ENCODE measurements around the gene TOX2.

TOX2 gene, protein sequence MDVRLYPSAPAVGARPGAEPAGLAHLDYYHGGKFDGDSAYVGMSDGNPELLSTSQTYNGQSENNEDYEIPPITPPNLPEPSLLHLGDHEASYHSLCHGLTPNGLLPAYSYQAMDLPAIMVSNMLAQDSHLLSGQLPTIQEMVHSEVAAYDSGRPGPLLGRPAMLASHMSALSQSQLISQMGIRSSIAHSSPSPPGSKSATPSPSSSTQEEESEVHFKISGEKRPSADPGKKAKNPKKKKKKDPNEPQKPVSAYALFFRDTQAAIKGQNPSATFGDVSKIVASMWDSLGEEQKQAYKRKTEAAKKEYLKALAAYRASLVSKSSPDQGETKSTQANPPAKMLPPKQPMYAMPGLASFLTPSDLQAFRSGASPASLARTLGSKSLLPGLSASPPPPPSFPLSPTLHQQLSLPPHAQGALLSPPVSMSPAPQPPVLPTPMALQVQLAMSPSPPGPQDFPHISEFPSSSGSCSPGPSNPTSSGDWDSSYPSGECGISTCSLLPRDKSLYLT

DNA sequence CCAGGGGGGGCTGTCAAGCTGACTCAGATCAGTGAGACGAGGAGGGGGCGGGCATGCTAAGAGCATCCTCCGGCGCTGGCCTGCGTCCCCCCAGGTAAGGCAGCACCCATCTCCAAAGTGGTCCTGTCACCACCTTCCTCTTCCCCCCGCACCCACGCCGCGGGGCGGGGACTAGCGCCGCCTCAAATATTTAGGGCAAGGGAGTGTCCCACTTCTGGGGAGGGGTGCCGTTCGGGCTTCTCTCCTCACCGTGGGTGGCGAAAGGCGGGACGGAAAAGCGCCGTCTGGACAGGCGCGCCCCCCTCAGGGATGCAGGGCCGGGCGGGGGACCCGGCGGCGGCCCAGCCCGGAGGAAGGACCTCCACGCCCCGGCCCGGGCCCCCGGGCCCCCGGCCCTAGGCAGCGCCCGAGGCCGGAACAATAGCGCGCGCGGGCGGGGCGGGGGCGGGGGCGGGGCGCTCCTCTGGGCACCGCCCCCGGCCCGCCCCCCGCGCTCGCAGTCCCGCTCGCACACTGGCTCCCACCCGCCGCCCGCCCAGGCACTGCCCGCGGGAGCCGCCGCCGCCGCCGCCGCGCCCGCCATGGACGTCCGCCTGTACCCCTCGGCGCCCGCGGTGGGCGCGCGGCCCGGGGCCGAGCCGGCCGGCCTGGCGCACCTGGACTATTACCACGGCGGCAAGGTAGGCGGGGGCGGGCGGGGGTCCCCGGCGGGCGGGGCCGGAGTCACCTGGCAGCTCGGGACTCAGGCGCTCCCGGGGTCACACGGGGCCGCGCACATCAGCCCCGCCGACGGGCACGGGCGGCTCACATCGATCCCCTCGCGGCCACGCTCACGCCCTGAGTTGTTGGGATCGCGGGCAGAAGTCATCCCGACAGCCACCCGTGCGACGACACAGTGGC is at the start of gene TOX2:
TOX2 (plus strand) TSS at position 542 of the 900 bp plus-strand sequence; CDS start at position 582, 40 bp downstream.
- DNase-seq: peak; percentile 40

DNA sequence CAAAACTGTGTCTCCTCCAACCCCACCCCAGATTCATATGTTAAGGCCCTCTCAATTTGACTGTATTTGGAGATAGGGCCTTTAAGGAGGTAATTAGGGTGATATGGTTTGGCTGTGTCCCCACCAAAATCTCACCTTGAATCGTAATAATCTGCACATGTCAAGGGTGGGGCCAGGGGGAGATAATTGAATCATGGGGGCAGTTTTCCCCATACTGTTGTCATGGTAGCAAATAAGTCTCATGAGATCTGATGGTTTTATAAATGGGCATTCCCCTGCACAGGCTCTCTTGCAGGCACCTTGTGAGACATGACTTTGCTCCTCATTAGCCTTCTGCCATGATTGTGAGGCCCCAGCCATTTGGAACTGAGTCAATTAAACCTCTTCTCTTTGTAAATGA is 46.6 kb upstream of the TOX2 start:
- DNase-seq: no peak

DNA sequence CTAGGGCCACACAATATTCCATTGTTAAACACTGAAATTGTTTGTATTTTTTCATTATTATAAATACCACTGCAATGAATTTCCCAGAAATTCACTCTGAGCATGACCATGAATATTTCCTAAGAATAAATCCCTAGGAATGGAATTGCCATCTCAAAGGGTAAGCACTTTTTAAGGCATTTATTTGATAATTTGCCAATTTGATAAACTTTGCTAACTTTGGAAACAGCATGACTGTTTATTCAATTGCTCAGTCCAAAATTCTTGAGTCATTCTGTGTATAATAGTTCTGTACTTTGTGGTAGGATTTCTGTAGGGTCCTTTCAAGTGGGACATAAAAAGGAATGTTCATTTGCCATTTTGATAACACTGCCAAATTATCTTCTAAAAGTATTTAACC is 44.2 kb upstream of the TOX2 start:
- DNase-seq: no peak

DNA sequence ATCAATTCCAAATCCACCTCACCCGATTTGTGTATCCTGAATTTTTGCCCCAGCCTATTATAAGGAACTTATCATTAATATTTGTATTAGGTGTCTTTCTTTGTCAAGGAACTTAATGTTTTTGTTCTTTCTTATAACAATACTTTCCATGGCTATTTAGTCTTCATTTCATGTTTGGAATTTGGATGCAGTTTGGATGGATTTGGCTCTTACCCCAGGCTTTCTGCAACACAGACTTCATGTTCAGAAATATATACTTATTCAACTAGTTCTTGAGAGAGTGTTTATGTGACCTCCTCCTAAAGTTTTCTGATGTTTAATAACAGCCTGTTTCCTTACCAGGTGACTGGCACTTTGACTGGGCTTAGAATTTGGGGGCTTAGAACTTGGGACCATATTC is 35.9 kb upstream of the TOX2 start:
- DNase-seq: no peak

DNA sequence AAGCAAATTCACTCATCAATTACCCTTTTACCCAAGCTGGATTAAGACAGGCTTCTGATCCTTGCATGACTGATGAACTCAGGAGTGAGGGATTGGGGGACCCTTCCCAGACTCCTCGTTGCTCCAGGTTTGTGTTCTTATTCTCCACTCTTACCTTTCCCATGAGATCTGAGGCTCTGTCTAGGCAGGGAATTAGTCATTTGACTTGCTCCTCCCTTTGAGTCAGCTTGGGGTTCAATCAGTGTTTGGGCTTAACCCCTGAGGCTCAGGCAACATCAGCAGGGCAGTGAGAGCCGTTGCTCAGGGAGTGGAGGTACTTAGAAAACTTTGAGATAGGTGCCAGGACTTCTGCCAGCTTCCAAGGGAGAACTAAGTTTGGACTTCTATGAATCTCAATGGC is 20.7 kb upstream of the TOX2 start:
- no peak for DNase-seq

DNA sequence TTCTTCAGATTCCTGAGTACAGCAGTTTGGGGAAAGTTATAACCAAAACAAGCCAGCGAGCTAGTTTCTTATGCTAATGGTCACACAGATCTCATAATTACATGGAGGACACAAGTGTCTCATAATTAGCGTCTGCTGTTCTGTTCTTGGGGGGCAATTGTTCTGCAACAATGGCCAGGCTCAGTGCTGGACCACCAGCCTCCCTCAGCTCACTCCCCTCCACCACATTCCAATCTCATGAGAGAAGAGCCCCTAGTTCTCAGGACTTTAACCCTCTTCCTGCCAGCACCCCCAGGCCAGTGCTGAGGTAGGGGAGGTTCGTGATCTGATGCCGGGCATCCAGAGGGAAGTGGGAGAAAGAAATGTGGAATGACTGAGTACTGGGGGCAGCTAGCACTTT is 20.2 kb upstream of the TOX2 start:
- no peak for DNase-seq

DNA sequence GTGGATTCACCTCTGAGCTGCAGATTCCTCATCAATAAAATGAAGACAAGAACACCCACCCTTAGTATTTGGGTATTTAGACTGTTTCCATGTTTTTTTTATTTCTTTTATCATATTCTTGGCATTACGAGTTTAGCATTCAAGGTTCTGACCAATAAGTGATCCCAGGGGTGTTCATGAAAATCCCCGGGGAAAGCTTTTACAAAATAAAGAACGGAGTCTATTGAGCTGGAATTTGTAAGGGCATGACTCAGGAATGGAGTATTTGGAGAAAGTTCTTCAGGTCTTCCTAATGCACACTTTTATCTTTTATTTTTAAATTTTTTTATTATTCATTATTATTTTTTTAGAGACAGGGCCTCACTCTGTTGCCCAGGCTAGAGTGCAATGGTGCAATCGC is 19.4 kb upstream of the TOX2 start:
- DNase-seq: no peak

DNA sequence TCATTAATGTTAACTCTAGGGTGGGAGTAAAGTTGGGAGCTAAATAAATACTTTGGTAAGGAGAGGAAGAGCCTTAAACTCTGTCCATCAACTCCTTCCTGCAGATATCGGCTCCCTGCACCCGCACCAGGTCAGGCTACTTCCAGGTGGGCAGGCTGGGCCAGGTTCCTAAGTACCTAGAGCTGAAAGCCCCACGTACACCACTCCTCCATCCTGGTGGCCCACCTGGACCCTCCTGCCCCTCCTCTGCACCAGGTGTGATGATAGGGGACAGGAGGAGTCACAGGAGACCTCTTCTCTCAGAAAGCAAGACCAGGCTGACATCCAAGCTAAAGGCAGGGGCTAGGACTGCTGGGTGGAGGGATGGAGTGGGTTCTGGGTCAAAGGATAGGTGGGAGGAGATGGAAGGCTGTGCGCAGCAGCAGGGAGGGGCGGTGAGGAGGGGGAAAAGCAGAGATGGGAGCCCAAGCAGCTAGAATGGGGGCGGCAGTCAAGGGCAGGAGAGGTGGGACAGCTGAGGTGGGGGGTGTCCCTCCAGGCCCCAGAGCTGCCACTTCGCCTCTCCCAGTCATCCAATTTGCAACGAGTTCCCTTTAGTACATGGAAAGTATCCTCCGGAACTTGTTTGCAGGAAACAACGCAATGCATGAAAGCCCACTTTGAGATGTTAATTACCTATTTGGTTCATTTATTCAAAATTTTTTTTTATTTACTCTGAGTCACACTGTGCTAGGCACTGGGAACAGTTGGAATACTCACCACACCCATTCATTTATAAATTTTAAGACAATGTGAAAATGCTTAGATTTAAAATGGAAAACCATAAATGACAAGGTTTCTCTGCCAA is 15.2 kb upstream of the TOX2 start:
- DNase-seq: no peak

DNA sequence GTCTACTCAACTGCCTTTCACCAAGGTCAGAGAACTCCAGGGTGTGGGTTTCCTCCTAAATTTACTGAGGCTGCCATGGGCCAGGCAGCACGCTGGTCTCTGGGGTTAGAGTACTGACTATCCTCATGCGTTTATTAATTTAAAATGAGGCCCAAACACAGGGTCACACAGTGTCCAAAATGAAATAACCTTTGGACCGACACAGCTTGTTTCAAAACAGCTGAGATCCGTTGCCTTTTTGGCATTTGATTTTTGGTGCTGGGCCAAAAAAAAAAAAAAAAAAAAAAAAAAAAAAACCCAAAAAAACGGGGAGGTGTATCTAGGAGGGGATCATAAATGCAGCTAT is 14.6 kb upstream of the TOX2 start:
- DNase-seq: no peak

DNA sequence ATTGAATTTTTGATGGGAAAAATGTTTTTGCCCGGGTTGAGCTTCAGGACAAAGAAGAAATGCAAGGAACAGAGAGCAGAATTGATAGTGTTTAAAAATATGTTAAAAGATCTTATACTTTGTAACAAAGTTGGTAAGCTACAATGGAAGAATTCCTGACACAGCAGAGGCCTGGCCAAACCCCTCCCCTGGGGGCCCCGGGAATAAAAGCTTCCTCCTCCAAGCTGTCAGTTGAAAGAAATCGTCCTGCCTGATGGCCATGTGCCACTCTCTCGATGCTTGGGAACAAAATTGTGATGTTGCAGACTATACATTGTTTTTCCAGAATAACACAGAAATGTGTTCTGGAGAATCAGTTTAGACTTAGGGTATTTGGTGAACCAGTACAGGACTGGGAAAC is 14.2 kb upstream of the TOX2 start:
- peak; percentile 61 for DNase-seq

DNA sequence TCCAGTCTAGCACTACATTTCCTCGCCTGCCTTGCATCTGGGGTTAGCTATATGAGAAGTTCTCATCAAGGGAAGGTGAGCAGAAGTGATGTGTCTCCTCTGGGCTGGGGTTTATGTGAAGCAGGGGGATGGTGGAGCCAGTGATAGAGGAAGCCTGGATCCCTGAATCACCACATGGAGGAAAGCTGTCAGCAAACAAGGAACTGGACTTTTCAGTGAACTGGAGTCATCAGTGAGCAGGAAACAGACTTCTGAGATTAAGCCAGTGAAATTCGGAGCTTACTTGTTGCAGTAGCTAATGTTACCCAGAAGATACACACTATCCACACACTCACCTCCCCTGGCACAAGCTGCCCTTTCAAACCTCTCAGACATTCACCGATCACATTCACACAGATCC is 13.4 kb upstream of the TOX2 start:
- no peak for DNase-seq

DNA sequence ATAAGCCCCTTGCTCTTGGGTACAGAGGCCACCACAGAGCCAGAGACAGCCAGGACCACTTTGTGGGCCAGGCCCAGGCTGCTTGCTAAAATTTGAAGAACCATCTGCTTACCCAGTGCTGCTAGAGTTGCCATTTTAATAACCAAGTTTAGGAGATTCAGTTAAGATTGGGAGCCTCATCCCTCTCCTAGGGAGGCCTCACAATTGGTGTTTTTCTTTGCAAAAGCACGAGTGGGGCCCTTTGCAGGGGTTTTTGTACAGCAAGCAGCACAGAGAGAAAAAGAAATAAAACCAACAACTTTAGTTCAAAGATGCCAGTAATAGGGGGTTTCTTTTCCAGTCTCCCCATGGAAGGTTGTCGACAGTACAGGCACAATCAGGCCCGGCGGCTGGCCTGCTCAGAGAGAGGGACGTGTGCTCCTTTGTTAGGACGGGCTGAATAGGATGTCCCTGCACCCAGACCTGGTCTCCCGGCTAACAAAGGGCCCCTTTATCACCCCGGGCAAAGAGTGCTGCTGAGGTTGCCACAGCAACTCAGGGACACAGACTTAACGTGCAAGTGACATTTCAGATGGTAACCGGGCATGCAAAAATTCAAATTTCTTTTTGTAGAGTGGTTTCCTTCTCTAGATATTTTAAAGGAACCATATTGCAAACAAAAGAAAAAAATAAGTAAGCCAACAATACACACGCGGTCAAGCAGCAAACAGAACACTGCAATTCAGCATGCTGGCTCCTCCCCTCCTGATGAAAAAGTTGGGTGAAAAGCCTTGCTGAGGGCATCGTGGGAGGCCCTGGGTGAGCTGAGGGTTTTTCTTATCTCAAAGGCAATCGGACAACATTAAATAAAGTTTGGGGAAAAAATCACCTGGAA is 10.5 kb upstream of the TOX2 start:
- no peak for DNase-seq

DNA sequence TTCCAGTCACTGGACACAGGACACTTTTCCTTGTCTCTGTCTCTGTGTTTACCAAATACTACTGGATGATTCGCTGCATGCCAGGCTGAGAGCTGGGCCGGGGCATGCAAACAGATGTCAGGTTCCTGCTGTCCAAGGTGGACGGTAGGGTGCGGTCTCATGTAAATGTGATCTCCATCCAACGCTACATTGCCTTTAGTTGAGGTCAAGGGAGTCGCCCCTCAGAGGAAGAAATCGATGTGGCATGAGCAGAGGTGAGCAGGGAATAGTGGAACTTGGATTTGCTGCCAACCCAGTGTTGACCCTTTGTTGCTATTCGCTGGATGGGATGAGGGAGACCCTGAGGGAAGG is 9.8 kb upstream of the TOX2 start:
- DNase-seq: no peak

DNA sequence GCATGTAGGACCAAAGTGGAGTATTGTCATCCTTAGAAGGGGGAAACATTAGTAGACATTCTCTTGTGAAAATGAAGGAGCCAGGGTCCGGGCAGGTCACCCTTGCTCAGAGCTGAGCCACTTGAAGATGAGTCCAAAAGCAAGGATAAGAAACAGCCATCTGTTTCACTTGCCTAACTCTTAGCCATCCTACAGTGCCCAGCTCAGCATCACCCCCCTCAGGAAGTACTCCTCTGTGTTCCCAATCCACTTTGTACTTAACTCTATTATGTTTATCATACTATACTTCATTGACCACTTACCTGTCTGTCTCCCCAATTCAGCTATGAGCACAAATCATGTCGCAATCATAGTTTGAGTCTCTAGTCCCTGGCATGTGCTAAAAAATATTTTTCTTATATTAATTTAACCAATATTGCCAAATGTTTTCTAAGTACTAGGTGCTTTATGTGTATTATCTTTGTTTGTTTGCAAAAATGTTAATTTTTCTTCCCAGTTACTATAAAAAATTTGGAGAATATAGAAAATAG is 8.1 kb upstream of the TOX2 start:
- no peak for DNase-seq

DNA sequence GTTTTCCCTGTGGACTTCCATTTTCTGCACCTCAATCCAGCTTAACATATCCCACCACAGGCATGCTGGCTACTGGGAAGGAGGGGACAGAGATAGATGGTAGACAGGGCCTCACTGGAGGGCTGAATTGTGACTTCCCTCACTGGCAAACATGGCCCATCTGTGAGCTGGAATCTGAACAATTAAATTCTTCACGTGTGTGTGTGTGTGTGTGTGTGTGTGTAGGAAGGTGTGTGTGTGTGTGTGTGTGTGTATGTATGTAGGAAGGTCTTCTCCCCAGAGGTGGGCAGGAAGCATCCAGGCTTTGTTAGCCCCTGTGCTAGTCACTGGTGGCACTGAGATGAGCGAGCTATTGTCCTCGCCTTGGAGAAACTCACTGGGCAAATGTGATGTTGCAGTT is 5.4 kb upstream of the TOX2 start:
- no peak for DNase-seq

DNA sequence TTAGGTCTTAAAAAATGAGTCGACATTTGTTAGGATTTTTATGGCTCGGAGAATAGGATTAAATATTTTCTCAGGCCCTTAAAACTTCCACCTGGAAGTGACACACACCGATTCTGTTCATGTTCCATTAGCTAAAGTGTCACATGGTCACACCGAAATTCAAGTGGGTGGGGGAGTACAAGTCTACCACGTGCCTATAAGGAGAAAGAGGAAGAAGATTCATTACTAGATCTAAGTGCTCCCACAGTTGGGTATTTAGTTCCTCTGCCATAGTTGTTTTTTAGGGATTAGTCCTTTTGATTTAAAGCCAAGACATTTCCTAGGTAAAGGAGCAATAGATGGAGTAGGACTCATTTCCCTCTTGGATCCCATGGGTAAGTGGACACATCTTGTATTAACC is 4.9 kb upstream of the TOX2 start:
- DNase-seq: no peak

DNA sequence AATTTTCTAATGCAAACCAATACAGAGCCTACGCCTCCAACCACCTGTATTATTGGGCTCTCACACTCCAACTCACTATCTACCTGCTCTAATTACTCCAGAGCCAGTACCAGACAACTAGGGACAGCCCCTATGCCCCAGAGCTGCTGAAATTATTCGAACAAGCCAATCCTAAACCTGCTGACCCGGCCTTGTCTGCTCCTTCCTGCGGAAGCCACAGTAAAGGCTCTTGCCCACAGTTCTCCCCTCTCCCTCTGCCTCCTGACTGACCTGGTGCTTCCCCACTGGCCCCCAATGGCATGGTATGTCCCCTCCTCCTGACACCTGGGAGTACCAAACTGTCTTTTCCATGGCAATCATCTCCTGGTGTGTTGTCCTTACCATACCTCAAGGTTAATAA is 4.1 kb upstream of the TOX2 start:
- DNase-seq: no peak

DNA sequence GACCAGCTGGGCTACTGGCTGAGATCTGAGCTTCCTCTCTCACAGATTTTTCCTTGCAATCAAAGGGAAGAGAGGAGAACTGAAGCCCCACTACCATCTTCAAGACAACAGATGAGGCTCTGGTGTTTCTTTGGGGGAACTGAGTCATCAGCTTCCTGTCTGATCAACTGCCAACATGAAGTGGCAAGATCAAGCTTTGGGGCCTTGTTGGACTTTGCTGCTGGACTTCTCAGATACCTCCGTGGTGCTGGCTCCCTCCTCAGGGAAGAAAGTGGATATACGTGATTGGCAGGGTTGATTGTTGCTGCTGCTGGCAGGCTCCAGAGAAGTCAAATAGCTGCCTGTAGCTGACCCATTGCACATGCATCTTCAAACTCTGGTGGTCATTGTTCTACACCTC is 3.6 kb upstream of the TOX2 start:
- no peak for DNase-seq

DNA sequence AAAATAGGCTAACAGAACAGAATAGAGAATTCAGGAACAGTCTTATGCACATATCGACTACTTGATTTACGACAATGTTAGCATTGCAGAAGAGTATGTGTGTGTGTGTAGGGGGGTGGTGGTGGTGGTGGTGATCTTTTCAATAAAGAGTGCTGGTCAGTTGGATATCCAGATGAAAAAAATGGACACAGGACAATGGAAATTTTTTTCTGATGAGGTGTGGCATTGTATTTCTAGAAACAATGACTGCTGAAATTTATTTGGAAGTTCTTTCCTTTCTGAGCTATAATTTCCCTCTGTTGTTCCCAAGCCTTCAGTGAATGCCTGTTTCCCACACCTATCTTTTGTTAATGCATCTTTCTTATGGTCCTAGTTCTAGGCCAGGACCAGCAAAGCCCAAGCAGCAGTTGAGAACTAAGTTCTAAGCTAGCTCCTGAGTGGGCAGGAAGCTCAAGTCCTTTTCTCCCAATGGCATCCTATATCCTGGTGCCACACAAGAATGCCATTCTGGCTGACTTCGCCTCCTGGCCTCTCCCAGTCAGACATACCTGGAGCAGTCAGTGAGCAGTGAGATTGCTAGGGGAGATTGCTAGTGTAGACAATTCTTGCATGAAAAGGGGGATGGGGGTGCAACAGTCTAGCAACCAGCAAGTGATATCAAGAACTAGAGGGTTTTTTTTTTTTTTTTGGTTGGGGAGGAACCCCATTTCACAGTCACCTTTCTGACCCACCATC is 1.2 kb upstream of the TOX2 start:
- no peak for DNase-seq

DNA sequence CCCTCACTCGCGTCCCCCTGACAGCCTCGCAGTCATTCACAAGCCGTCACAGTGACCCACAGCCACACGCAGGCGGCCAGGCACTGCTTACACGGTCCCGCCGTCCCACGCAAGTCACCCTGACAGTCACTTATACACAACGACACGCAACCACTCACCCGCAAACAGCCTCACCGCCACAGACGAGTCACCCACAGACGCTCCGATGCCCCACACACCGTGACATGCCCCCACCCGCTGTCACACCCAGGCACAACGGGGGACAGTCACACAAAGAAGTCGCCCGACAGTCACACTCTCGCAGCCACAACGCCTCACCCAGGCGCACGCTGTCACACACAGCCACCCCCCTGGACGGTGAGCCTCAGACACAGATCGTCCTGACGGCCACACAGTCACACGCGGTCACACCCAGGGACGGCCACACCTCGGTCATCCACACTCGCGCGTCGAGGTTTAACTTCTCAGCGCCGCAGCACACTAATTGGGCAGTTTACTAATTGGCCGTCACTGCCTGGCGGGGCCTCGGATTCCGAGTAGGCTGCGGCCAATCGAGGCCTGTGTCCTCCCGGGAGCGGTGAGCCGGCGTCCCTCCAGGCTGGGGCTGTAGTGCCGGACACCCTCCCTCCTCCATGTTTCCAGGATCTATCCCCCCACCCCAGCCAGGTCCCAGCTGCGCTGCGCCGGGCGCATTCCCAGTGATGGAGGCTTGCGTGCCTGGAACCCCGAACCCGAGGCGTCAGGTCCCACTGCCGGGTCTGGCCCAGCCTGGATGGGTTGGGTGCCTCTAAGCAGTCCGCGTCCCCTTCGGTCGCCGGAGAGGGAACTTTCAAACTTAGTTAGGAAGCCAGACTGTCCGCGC is 790 bp downstream of the TOX2 start:
- no peak for DNase-seq

Measured in femur (tissue), 1 donor.